ENCODE results near the gene KCNMA1. TPM values are rescaled to one million over a fixed set of nuclear protein-coding genes. Genes with fewer than 3 reads are reported as not detected.
A peak's percentile ranks its signal among the peaks of the same experiment; 100 is the strongest.

KCNMA1 gene
- total RNA-seq, 1 donor from 2014 or later = 15.8 TPM

GRCh38 chr10:77566236-77566635, 71.4 kb downstream of the KCNMA1 start:
- no peak overlapping the region for H3K4me3 ChIP-seq (ENCODE audit: low read depth, low read length)
- H3K36me3 ChIP-seq (ENCODE audit: control insufficient read depth, insufficient read depth, low read length) = no peaks in the 10 kb centered on the region
- TF ChIP-seq CTCF (IDR thresholded peaks at IDR 0.05; ENCODE audit: insufficient read depth, low read length, severe bottlenecking) = no peak
- H3K27me3 ChIP-seq (ENCODE audit: control insufficient read depth, insufficient read depth, low read length) = no peaks in the 10 kb centered on the region
- DNase-seq (ENCODE audit: low read depth) (no peak), FAIRE-seq (no peak)

GRCh38 chr10:77565590-77566023, 72.0 kb downstream of the KCNMA1 start:
- Histone ChIP-seq H3K4me3 (ENCODE audit: low read depth, low read length) (no peak overlapping the region), H3K27me3 (ENCODE audit: control insufficient read depth, insufficient read depth, low read length) (no peaks in the 10 kb centered on the region), H3K36me3 (ENCODE audit: control insufficient read depth, insufficient read depth, low read length) (no peaks in the 10 kb centered on the region)
- no peak for TF ChIP-seq CTCF (IDR thresholded peaks at IDR 0.05; ENCODE audit: insufficient read depth, low read length, severe bottlenecking)
- no peak for DNase-seq (ENCODE audit: low read depth)
- no peak for FAIRE-seq

GRCh38 chr10:77564731-77565589, 72.6 kb downstream of the KCNMA1 start:
- Histone ChIP-seq H3K27me3 (ENCODE audit: control insufficient read depth, insufficient read depth, low read length) (no peaks in the 10 kb centered on the region), H3K36me3 (ENCODE audit: control insufficient read depth, insufficient read depth, low read length) (no peaks in the 10 kb centered on the region), H3K4me3 (ENCODE audit: low read depth, low read length) (no peak overlapping the region)
- DNase-seq (ENCODE audit: low read depth) (peak; percentile 37), FAIRE-seq (no peak)
- TF ChIP-seq CTCF (IDR thresholded peaks at IDR 0.05; ENCODE audit: insufficient read depth, low read length, severe bottlenecking) = no peak

GRCh38 chr10:77563638-77564270, 73.9 kb downstream of the KCNMA1 start:
- FAIRE-seq (no peak), DNase-seq (ENCODE audit: low read depth) (no peak)
- Histone ChIP-seq H3K36me3 (ENCODE audit: control insufficient read depth, insufficient read depth, low read length) (no peaks in the 10 kb centered on the region), H3K4me3 (ENCODE audit: low read depth, low read length) (no peak overlapping the region), H3K27me3 (ENCODE audit: control insufficient read depth, insufficient read depth, low read length) (no peaks in the 10 kb centered on the region)
- TF ChIP-seq CTCF (IDR thresholded peaks at IDR 0.05; ENCODE audit: insufficient read depth, low read length, severe bottlenecking) = no peak

- Histone ChIP-seq H3K27me3 (ENCODE audit: control insufficient read depth, insufficient read depth, low read length) (no peaks in the 10 kb centered on the region), H3K36me3 (ENCODE audit: control insufficient read depth, insufficient read depth, low read length) (no peaks in the 10 kb centered on the region), H3K4me3 (ENCODE audit: low read depth, low read length) (no peak overlapping the region)
- FAIRE-seq (no peak), DNase-seq (ENCODE audit: low read depth) (no peak)
- no peak for TF ChIP-seq CTCF (IDR thresholded peaks at IDR 0.05; ENCODE audit: insufficient read depth, low read length, severe bottlenecking)
Observed at GRCh38 chr10:77562742-77563141, 74.9 kb downstream of the KCNMA1 start.

Data from bronchial epithelial cell (primary cell).